ENCODE measurements around the gene PARS2. TPM values are rescaled to one million over a fixed set of nuclear protein-coding genes. Genes with fewer than 3 reads are reported as not detected.

PARS2 gene
- total RNA-seq, 1 experiment from 2014 or later, result 10.2 TPM

DNA sequence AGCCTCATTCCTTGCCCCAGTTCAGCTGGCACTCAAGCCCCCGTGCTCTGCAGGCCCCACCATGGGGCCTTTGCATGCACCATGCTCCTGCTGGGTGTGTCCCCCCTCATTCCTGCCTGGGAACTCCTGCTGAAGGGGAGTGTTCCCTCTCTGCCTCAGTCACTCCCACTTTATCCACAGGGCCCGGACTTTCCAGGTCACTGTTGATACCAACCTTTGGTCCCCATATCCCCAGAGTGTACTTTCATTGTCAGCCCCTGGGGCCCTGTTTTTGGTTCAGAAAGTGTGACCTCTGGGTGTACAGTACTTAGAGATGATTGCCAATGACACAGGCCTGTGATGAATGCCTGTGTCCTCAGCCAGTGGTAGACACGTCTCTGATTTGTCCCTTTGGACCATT, 33.9 kb upstream of the PARS2 start:
- Mint-ChIP-seq H3K36me3 (ENCODE audit: insufficient read depth in 1 of 3, low read depth in 3 of 3) (no peaks in the 10 kb centered on the region), H3K9me3 (no peaks in the 10 kb centered on the region), H3K4me1 (peaks cover 27 to 37% of the 10 kb centered on the region in 2 experiments), H3K27ac (peak overlapping the region in 1 of 3 experiments; percentile 32; a peak in 1 of 7 replicates), H3K27me3 (ENCODE audit: low read depth) (peaks cover 24% of the 10 kb centered on the region), H3K4me3 (no peak overlapping the region)
- Histone ChIP-seq H3K23ac (ENCODE audit: insufficient read length, low read depth, low read length) (no peak overlapping the region), H2AK5ac (ENCODE audit: insufficient read length, low read length) (no peak overlapping the region), H4K20me1 (ENCODE audit: control insufficient read depth, insufficient read depth, insufficient read length) (no peaks in the 10 kb centered on the region), H3K27ac (ENCODE audit: insufficient read length, low read depth, low read length) (no peak overlapping the region), H4K5ac (ENCODE audit: insufficient read length, low read depth, low read length) (no peak overlapping the region), H2BK5ac (ENCODE audit: insufficient read length, low read length) (no peak overlapping the region), H2BK12ac (ENCODE audit: insufficient read length, low read depth, low read length) (no peak overlapping the region), H3K4ac (ENCODE audit: low read depth, low read length) (no peak overlapping the region), H3K18ac (ENCODE audit: insufficient read length, low read depth, low read length) (no peak overlapping the region), H2BK120ac (ENCODE audit: low read depth, low read length, poor library complexity, severe bottlenecking) (no peak overlapping the region), H3T11ph (ENCODE audit: low read length) (no peak overlapping the region), H2AFZ (ENCODE audit: low read length) (no peak overlapping the region), H3K14ac (ENCODE audit: insufficient read depth, low read length) (no peak overlapping the region), H3K79me2 (ENCODE audit: insufficient read depth, low read length) (no peaks in the 10 kb centered on the region), H2BK15ac (ENCODE audit: low read depth, low read length) (no peak overlapping the region), H3K56ac (ENCODE audit: insufficient read length, low read depth, low read length) (no peak overlapping the region), H4K8ac (replicated peaks; ENCODE audit: insufficient read length, low read depth, low read length) (no peak overlapping the region), H2BK20ac (ENCODE audit: low read depth, low read length, poor library complexity, severe bottlenecking) (no peak overlapping the region), H3K9me3 (ENCODE audit: control insufficient read depth, low read depth, low read length) (no peaks in the 10 kb centered on the region), H3K4me2 (ENCODE audit: insufficient read depth, insufficient read length, low read length) (no peak overlapping the region), H3K9ac (ENCODE audit: extremely low read depth, insufficient read length, low read length) (no peak overlapping the region), H3K27me3 (ENCODE audit: insufficient read depth, low read length) (no peaks in the 10 kb centered on the region; the same call in 1 of the 2 replicates), H3K4me1 (ENCODE audit: insufficient read depth, low read length) (no peaks in the 10 kb centered on the region; the same call in 1 of the 2 replicates), H4K91ac (ENCODE audit: insufficient read length, low read depth, low read length) (no peak overlapping the region), H3K79me1 (ENCODE audit: insufficient read depth, low read depth, low read length, poor library complexity, severe bottlenecking) (no peaks in the 10 kb centered on the region), H3K23me2 (ENCODE audit: insufficient read length, low read depth, low read length, poor library complexity, severe bottlenecking) (no peaks in the 10 kb centered on the region)
- WGBS (ENCODE audit: extremely low coverage, insufficient read length, low lambda C conversion rate), result no CpG with 5 or more reads among the region's 3 CpGs
- no peak for DNase-seq
- TF ChIP-seq, protein P1, sequence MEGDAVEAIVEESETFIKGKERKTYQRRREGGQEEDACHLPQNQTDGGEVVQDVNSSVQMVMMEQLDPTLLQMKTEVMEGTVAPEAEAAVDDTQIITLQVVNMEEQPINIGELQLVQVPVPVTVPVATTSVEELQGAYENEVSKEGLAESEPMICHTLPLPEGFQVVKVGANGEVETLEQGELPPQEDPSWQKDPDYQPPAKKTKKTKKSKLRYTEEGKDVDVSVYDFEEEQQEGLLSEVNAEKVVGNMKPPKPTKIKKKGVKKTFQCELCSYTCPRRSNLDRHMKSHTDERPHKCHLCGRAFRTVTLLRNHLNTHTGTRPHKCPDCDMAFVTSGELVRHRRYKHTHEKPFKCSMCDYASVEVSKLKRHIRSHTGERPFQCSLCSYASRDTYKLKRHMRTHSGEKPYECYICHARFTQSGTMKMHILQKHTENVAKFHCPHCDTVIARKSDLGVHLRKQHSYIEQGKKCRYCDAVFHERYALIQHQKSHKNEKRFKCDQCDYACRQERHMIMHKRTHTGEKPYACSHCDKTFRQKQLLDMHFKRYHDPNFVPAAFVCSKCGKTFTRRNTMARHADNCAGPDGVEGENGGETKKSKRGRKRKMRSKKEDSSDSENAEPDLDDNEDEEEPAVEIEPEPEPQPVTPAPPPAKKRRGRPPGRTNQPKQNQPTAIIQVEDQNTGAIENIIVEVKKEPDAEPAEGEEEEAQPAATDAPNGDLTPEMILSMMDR (conservative IDR thresholded peaks at IDR 0.05), result no peak
